Smooth muscle cell (in vitro differentiated cells): Measurements from ENCODE around the gene AKAP11. TPM values are rescaled to one million over a fixed set of nuclear protein-coding genes. Genes with fewer than 3 reads are reported as not detected.

Experiments used
- DNase-seq: peaks from one replicate; lab custom pipeline; 2025; ENCODE audit not compliant: unreplicated experiment; lab: John Stamatoyannopoulos, UW
- H2AFZ ChIP-seq: fragments of 200-600 bp; sonication (generic); 2 replicates; pipeline ENCODE4 v1.6.0; 2016; ENCODE audit warnings: antibody characterized with exemption, low read depth, mild to moderate bottlenecking
- H3F3A ChIP-seq: fragments of 200-600 bp; sonication (generic); 2 replicates; pipeline ENCODE4 v1.6.0; 2017; ENCODE audit warnings: antibody characterized with exemption, low read depth
- H3K27ac ChIP-seq: fragments of 200-600 bp; sonication (generic); 2 replicates; pipeline ENCODE4 v1.5.1; 2016; ENCODE audit warnings: low read depth, mild to moderate bottlenecking
- H3K27me3 ChIP-seq: fragments of 200-600 bp; sonication (generic); 2 replicates; pipeline ENCODE4 v1.6.1; 2016; ENCODE audit warnings: low read depth, mild to moderate bottlenecking
- H3K36me3 ChIP-seq: fragments of 200-600 bp; sonication (generic); 2 replicates; pipeline ENCODE4 v1.5.1; 2016; ENCODE audit warnings: low read depth
- H3K4me1 ChIP-seq: fragments of 200-600 bp; sonication (generic); 2 replicates; pipeline ENCODE4 v1.5.1; 2016; ENCODE audit warnings: low read depth
- H3K4me2 ChIP-seq: fragments of 200-600 bp; sonication (generic); 2 replicates; pipeline ENCODE4 v1.6.0; 2016; ENCODE audit warnings: mild to moderate bottlenecking
- H3K4me3 ChIP-seq: fragments of 200-600 bp; sonication (generic); 2 replicates; pipeline ENCODE4 v1.5.1; 2016; ENCODE audit warnings: mild to moderate bottlenecking
- H3K79me2 ChIP-seq: fragments of 200-600 bp; sonication (generic); 2 replicates; pipeline ENCODE4 v1.6.0; 2016; ENCODE audit warnings: low read depth, mild to moderate bottlenecking
- H3K9ac ChIP-seq: fragments of 200-600 bp; sonication (generic); 2 replicates; pipeline ENCODE4 v1.6.0; 2016; ENCODE audit warnings: low read depth
- H3K9me3 ChIP-seq: fragments of 200-600 bp; sonication (generic); replicated peaks from 2 replicates; pipeline ENCODE4 v1.5.1; 2016; ENCODE audit warnings: low read depth
- H4K20me1 ChIP-seq: fragments of 200-600 bp; sonication (generic); 2 replicates; pipeline ENCODE4 v1.6.0; 2016; ENCODE audit warnings: low read depth
- CTCF ChIP-seq: fragments of 200-600 bp; sonication (generic); IDR thresholded peaks from 2 replicates; pipeline ENCODE4 v1.5.1; 2017; ENCODE audit warnings: borderline replicate concordance, mild to moderate bottlenecking, antibody characterized with exemption; ENCODE audit not compliant: insufficient read depth, poor library complexity, severe bottlenecking
- WGBS: methylation state at CpG from one replicate; pipeline ENCODE4 v1.1.7; 2016; ENCODE audit warnings: low lambda C conversion rate; 5-methylcytosine and 5-hydroxymethylcytosine counted together
- polyA plus RNA-seq: library from polyadenylated mRNA; unstranded; fragments of >200 nt; fragmentation: Nextera tagmentation; extraction: Ambion mirVana; gene quantifications from 2 replicates; pipeline ENCODE4 v1.2.1, GENCODE V29; 2016
- total RNA-seq: library from RNA; depleted of rRNA; stranded (reverse); fragments of >200 nt; gene quantifications from 2 replicates; pipeline ENCODE4 v1.2.3, GENCODE V29; 2014

The AKAP11 gene
- total and polyA plus RNA-seq, 2 experiments from 2014 or later, result 2.1 to 27.5 TPM

DNA sequence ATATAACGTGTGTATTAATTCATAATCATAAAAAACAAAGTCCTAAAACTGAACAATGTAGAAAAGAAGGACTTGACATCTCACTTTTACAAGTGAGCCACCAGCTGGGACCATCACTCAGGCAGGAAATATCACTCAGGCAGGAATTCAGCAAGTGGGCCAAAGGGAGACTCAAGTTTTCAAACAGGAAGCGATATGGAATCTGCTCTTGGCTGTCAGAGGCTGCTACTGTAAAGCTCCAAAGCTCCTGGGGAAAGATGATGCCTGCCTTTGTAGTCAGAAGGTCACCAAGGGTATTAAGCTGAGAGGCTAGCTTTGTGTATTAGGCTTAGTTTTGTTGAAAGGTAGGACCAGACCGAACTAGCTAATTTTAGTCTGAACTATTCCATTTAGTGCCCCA lies 5.5 kb upstream of the AKAP11 start:
- H3K27me3 ChIP-seq, result no peaks in the 10 kb centered on the region
- no peaks in the 10 kb centered on the region for H3K36me3 ChIP-seq
- no peak for DNase-seq
- no peaks in the 10 kb centered on the region for H3K9me3 ChIP-seq
- no peaks in the 10 kb centered on the region for H3K79me2 ChIP-seq
- no peaks in the 10 kb centered on the region for H3F3A ChIP-seq
- H3K4me1 ChIP-seq, result no peaks in the 10 kb centered on the region
- WGBS, result 57% methylated on average over 3 of the region's 3 CpGs
- TF ChIP-seq CTCF, result no peak
- H3K27ac ChIP-seq, result peak overlapping the region; percentile 7
- no peak overlapping the region for H3K4me2 ChIP-seq
- no peak overlapping the region for H3K9ac ChIP-seq
- no peaks in the 10 kb centered on the region for H4K20me1 ChIP-seq
- H2AFZ ChIP-seq, result no peak overlapping the region
- no peak overlapping the region for H3K4me3 ChIP-seq

DNA sequence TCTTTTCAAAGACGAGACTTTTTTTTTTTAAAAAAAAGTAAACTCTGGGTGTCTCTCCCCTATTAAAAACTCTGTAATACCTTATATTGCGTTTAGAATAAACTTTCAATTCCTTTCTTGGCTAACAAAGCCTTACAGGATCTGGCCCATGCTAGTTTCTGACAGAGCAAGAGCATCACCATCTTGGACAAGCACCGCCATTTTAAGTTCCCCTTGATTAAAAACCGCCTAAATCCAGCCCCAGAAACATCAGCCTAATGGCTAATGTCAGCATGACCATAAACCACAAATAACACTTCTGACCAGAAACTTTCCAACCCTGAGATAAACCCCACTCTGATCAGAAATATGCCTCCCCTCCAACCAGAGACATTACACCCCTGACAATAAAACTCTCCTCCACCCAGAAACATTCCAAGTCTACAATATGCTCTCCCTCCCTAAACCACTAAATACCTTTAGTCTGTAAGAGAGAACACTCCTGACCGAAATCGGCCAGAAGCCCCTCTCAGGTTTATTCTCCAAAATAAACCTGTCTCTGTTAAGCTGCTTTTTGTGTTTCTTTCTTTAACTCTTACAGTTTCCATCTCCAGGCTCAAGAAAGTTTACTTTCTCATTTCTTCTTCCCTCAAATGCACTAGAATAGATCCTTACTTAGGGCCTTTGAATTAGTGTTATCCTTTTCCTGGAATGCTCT lies 1.6 kb upstream of the AKAP11 start:
- WGBS, result 96% methylated on average over 6 of the region's 6 CpGs
- TF ChIP-seq CTCF, result no peak
- no peak overlapping the region for H3K27ac ChIP-seq
- no peak overlapping the region for H3K9ac ChIP-seq
- no peaks in the 10 kb centered on the region for H3K9me3 ChIP-seq
- H2AFZ ChIP-seq, result no peak overlapping the region
- no peak overlapping the region for H3K4me3 ChIP-seq
- no peak for DNase-seq
- peaks cover 26% of the 10 kb centered on the region for H3K79me2 ChIP-seq
- H3K27me3 ChIP-seq, result no peaks in the 10 kb centered on the region
- no peaks in the 10 kb centered on the region for H3K36me3 ChIP-seq
- no peaks in the 10 kb centered on the region for H4K20me1 ChIP-seq
- H3K4me2 ChIP-seq, result no peak overlapping the region
- peaks cover 14% of the 10 kb centered on the region for H3K4me1 ChIP-seq
- H3F3A ChIP-seq, result no peaks in the 10 kb centered on the region

- H3F3A ChIP-seq, result no peaks in the 10 kb centered on the region
- no peak overlapping the region for H3K9ac ChIP-seq
- peak overlapping the region; percentile 92 for H2AFZ ChIP-seq
- peak overlapping the region; percentile 94 for H3K4me3 ChIP-seq
- H4K20me1 ChIP-seq, result no peaks in the 10 kb centered on the region
- no peaks in the 10 kb centered on the region for H3K36me3 ChIP-seq
- H3K27me3 ChIP-seq, result no peaks in the 10 kb centered on the region
- no peak for TF ChIP-seq CTCF
- H3K27ac ChIP-seq, result no peak overlapping the region
- peaks cover 14% of the 10 kb centered on the region for H3K4me1 ChIP-seq
- WGBS, result 92% methylated on average over 6 of the region's 6 CpGs
- H3K79me2 ChIP-seq, result peaks cover 30% of the 10 kb centered on the region
- H3K4me2 ChIP-seq, result peak overlapping the region; percentile 77
- no peaks in the 10 kb centered on the region for H3K9me3 ChIP-seq
- no peak for DNase-seq
Measured at GRCh38 chr13:42270857-42271215, 1.1 kb upstream of the AKAP11 start.
